HepG2 (cell line): ENCODE results near the gene CORT. TPM values are rescaled to one million over a fixed set of nuclear protein-coding genes. Genes with fewer than 3 reads are reported as not detected.

Experiments used
- ATAC-seq: fragments of 200-7000 bp; cut with Tn5 transposase; 3 replicates; pipeline ENCODE4 v1.9.1; 2020; ENCODE audit warnings: mild to moderate bottlenecking, moderate library complexity
- BruUV-seq: library from RNA; stranded (reverse); fragments of 400-500 nt; replicated peaks from 2 replicates; lab custom pipeline; 2021; lab: Mats Ljungman, UMichigan
- CTCF ChIA-PET: fragments of 300-600 bp; formaldehyde crosslinking; extraction: SDS; loops from one replicate; lab custom pipeline; 2021; ENCODE audit warnings: low total read pairs, inconsistent platforms, low intra/inter-chr PET ratio; lab: Yijun Ruan, JAX
- POLR2A ChIA-PET: fragments of 350-600 bp; sonication (Branson Sonifier 250); formaldehyde crosslinking; loops from one replicate; lab custom pipeline; 2020; ENCODE audit warnings: antibody characterized with exemption, inconsistent platforms; lab: Yijun Ruan, JAX
- DNase-seq: peaks from one replicate; pipeline ENCODE4 v3.0.0-alpha.2; 2015; ENCODE audit warnings: low spot score
- FAIRE-seq: peaks from 3 replicates; lab custom pipeline; 2011; peaks lifted over from hg19 to GRCh38; lab: Jason Lieb, UNC
- H2AFZ ChIP-seq: one replicate; pipeline ENCODE4 v1.6.1; 2011; ENCODE audit warnings: low read length, inconsistent platforms
- H3K27ac ChIP-seq: fragments of 300-600 bp; 3 replicates; pipeline ENCODE4 v1.8.0; 2011; ENCODE audit warnings: mixed run types, mild to moderate bottlenecking, mixed read lengths, low read length, inconsistent platforms; ENCODE audit not compliant: insufficient read depth; ENCODE audit errors: extremely low read length
- H3K27me3 ChIP-seq, 2 experiments: fragments of 200-600 bp in 1 of 2; 2 replicates in 1 of 2; 3 replicates in 1 of 2; pipeline versions ENCODE4 v1.6.0 to v1.8.0; 2011; ENCODE audit warnings: low read length in 2 of 2, mild to moderate bottlenecking in 2 of 2, moderate library complexity in 2 of 2, inconsistent platforms in 1 of 2; ENCODE audit not compliant: insufficient read depth in 2 of 2, control insufficient read depth in 1 of 2
- H3K36me3 ChIP-seq, 2 experiments: fragments of 200-600 bp in 1 of 2; replicated peaks in 1 of 2; 2 replicates in 1 of 2; 3 replicates in 1 of 2; pipeline versions ENCODE4 v1.5.1 to v1.8.0; 2011; ENCODE audit warnings: low read length in 2 of 2, inconsistent platforms in 1 of 2; ENCODE audit not compliant: insufficient read depth in 2 of 2, control insufficient read depth in 1 of 2
- H3K4me1 ChIP-seq: 2 replicates; pipeline ENCODE4 v1.5.1; 2012; ENCODE audit warnings: low read length, inconsistent platforms; ENCODE audit not compliant: insufficient read depth
- H3K4me2 ChIP-seq: 2 replicates; pipeline ENCODE4 v1.6.0; 2011; ENCODE audit warnings: low read depth, low read length, inconsistent platforms
- H3K4me3 ChIP-seq, 3 experiments: fragments of 200-600 bp in 1 of 3; sonication (generic), shearing (Covaris generic) in 1 of 3; replicated peaks in 1 of 3; 2 replicates each; pipeline ENCODE4 v1.5.1; 2011 to 2016; ENCODE audit warnings: low read length in 3 of 3, inconsistent platforms in 2 of 3, low read depth in 2 of 3, mild to moderate bottlenecking in 2 of 3, control low read depth in 1 of 3, mixed read lengths in 1 of 3; ENCODE audit not compliant: insufficient read depth in 1 of 3
- H3K79me2 ChIP-seq: one replicate; pipeline ENCODE4 v1.6.1; 2011; ENCODE audit warnings: low read length, inconsistent platforms; ENCODE audit not compliant: insufficient read depth
- H3K9ac ChIP-seq: 2 replicates; pipeline ENCODE4 v1.6.0; 2011; ENCODE audit warnings: mild to moderate bottlenecking, low read depth, low read length, inconsistent platforms; ENCODE audit not compliant: insufficient read depth
- H3K9me3 ChIP-seq: 2 replicates; pipeline ENCODE4 v1.5.1; 2012; ENCODE audit warnings: mild to moderate bottlenecking, low read length
- H4K20me1 ChIP-seq: 2 replicates; pipeline ENCODE4 v1.6.0; 2011; ENCODE audit warnings: inconsistent platforms, mild to moderate bottlenecking, low read length, moderate library complexity; ENCODE audit not compliant: insufficient read depth
- BRCA1 ChIP-seq: sonication (generic); formaldehyde crosslinking; IDR thresholded peaks from 2 replicates; pipeline ENCODE4 v1.4.0; 2020; ENCODE audit warnings: missing genetic modification reagents
- FOXO1 ChIP-seq: sonication (generic); formaldehyde crosslinking; IDR thresholded peaks from 2 replicates; pipeline ENCODE4 v1.4.0; 2020; ENCODE audit warnings: missing genetic modification reagents
- FOXO4 ChIP-seq: sonication (generic); formaldehyde crosslinking; conservative IDR thresholded peaks from 2 replicates; pipeline ENCODE4 v1.8.1; 2023; ENCODE audit warnings: missing genetic modification reagents
- FOXP4 ChIP-seq: sonication (generic); formaldehyde crosslinking; IDR thresholded peaks from 2 replicates; pipeline ENCODE4 v1.4.0; 2020; ENCODE audit warnings: missing genetic modification reagents
- HMG20B ChIP-seq: conservative IDR thresholded peaks from 2 replicates; pipeline ENCODE4 v1.6.1; 2016; ENCODE audit warnings: missing genetic modification reagents, missing compliant biosample characterization
- HOMEZ ChIP-seq: IDR thresholded peaks from 2 replicates; pipeline ENCODE4 v1.6.1; 2016; ENCODE audit warnings: low read depth
- NFIC ChIP-seq: IDR thresholded peaks from 2 replicates; pipeline ENCODE4 v1.6.1; 2012; ENCODE audit warnings: mild to moderate bottlenecking, low read length, inconsistent platforms
- PHF21A ChIP-seq: sonication (generic); formaldehyde crosslinking; IDR thresholded peaks from 2 replicates; pipeline ENCODE4 v1.5.0; 2020; ENCODE audit warnings: mild to moderate bottlenecking, missing genetic modification reagents
- RBM22 ChIP-seq: fragments of 200-400 bp; formaldehyde crosslinking; optimal IDR thresholded peaks from 2 replicates; pipeline ENCODE3; 2017; ENCODE audit warnings: mild to moderate bottlenecking, low read length, moderate library complexity
- RFX3 ChIP-seq: IDR thresholded peaks from 2 replicates; pipeline ENCODE4 v1.6.1; 2016; ENCODE audit warnings: missing biosample characterization, missing genetic modification reagents
- RXRB ChIP-seq: IDR thresholded peaks from 2 replicates; pipeline ENCODE4 v1.6.1; 2016; ENCODE audit warnings: borderline replicate concordance, missing genetic modification reagents, missing compliant biosample characterization
- THYN1 ChIP-seq: sonication (generic); formaldehyde crosslinking; IDR thresholded peaks from 2 replicates; pipeline ENCODE4 v1.8.1; 2023; ENCODE audit warnings: low read depth, mild to moderate bottlenecking, moderate library complexity, missing genetic modification reagents, borderline replicate concordance
- ZFP37 ChIP-seq: sonication (generic); formaldehyde crosslinking; IDR thresholded peaks from 2 replicates; pipeline ENCODE4 v1.4.0; 2020; ENCODE audit warnings: missing genetic modification reagents, borderline replicate concordance
- ZNF317 ChIP-seq: sonication (generic); formaldehyde crosslinking; IDR thresholded peaks from 2 replicates; pipeline ENCODE4 v1.5.0; 2020; ENCODE audit warnings: mild to moderate bottlenecking, missing genetic modification reagents
- ZNF605 ChIP-seq: sonication (generic); formaldehyde crosslinking; IDR thresholded peaks from 2 replicates; pipeline ENCODE4 v1.8.0; 2022; ENCODE audit warnings: mild to moderate bottlenecking, missing genetic modification reagents
- ZNF749 ChIP-seq: sonication (generic); formaldehyde crosslinking; IDR thresholded peaks from 2 replicates; pipeline ENCODE4 v1.8.0; 2022; ENCODE audit warnings: mild to moderate bottlenecking, missing genetic modification reagents, moderate library complexity, borderline replicate concordance
- ZNF879 ChIP-seq: sonication (generic); formaldehyde crosslinking; IDR thresholded peaks from 2 replicates; pipeline ENCODE4 v1.8.1; 2023; ENCODE audit warnings: missing genetic modification reagents
- ZSCAN25 ChIP-seq: sonication (generic); formaldehyde crosslinking; IDR thresholded peaks from 2 replicates; pipeline ENCODE4 v1.8.0; 2022; ENCODE audit warnings: mild to moderate bottlenecking, missing genetic modification reagents
- WGBS: methylation state at CpG from one replicate; pipeline ENCODE4 v1.1.6; 2017; ENCODE audit warnings: low lambda C conversion rate; 5-methylcytosine and 5-hydroxymethylcytosine counted together
- in situ Hi-C: cut with HindIII; loops from 2 replicates; pipeline ENCODE4 v1.10.0; 2017; ENCODE audit warnings: low pct_unique_long_range_greater_than_20kb; ENCODE audit not compliant: extremely low pct_ligation_motif_present
- intact Hi-C: fragments of 100-400 bp; cut with micrococcal nuclease; formaldehyde crosslinking; loops from one replicate; pipeline ENCODE4 v1.10.0; 2022; ENCODE audit not compliant: unreplicated experiment
- polyA plus RNA-seq, 8 experiments: library from polyadenylated mRNA; depleted of rRNA in 3 of 8; stranded (reverse) in 7 of 8; unstranded in 1 of 8; fragments of >200 nt; fragmentation: Illumina TruSeq in 4 of 8; extraction: Trizol in 4 of 8; gene quantifications; 2 replicates each; pipeline versions ENCODE4 v1.2.1 to v1.2.3, GENCODE V29; 2011 to 2016; ENCODE audit warnings: low read depth in 4 of 8, missing spikeins in 1 of 8, mixed read lengths in 1 of 8; ENCODE audit not compliant: insufficient read depth in 1 of 8
- total RNA-seq, 5 experiments: library from RNA; depleted of rRNA; stranded (reverse); fragments of >200 nt; fragmentation: Illumina TruSeq; extraction: Trizol; gene quantifications; 2 replicates each; pipeline ENCODE4 v1.2.3, GENCODE V29; 2016; ENCODE audit warnings: low read depth in 1 of 5

CORT gene
- total and polyA plus RNA-seq, 2 of the 13 experiments (the other 11 are each of a cell fraction or from before 2014, with no cell fraction given) = 0.11 to 0.62 TPM

- POLR2A ChIA-PET = no interaction called here
- no peak overlapping the region for H3K4me2 ChIP-seq
- H3K79me2 ChIP-seq = peaks cover 7% of the 10 kb centered on the region
- peaks cover 10% of the 10 kb centered on the region for H3K4me1 ChIP-seq
- DNase-seq (no peak), FAIRE-seq (no peak), ATAC-seq (no peak)
- 100% methylated on average over 2 of the region's 2 CpGs for WGBS
- BruUV-seq = no TSS peak
- H2AFZ ChIP-seq = no peak overlapping the region
- CTCF ChIA-PET = no interaction called here
- H3K27ac ChIP-seq = no peak overlapping the region
- H3K4me3 ChIP-seq = no peak overlapping the region
- in situ Hi-C loops (no loop called here), intact Hi-C loops (no loop called here)
- no peaks in the 10 kb centered on the region for H3K27me3 ChIP-seq
- no peaks in the 10 kb centered on the region for H3K9me3 ChIP-seq
- H4K20me1 ChIP-seq = no peaks in the 10 kb centered on the region
- H3K36me3 ChIP-seq = peaks cover 24 to 47% of the 10 kb centered on the region in 2 experiments; a peak in 4 of 5 replicates
- H3K9ac ChIP-seq = no peak overlapping the region
- no peak for TF ChIP-seq HOMEZ (CRISPR knock-in tag)
- TF ChIP-seq BRCA1 = no peak
- TF ChIP-seq ZFP37 = no peak
- TF ChIP-seq THYN1 (CRISPR knock-in tag) = no peak
- no peak for TF ChIP-seq ZNF749 (CRISPR knock-in tag)
- TF ChIP-seq RBM22 = no peak
- no peak for TF ChIP-seq RXRB (CRISPR knock-in tag)
- no peak for TF ChIP-seq FOXO1 (CRISPR knock-in tag)
- TF ChIP-seq RFX3 (CRISPR knock-in tag) = no peak
- no peak for TF ChIP-seq ZSCAN25 (CRISPR knock-in tag)
- no peak for TF ChIP-seq HMG20B (CRISPR knock-in tag)
- TF ChIP-seq FOXO4 (CRISPR knock-in tag) = no peak
- no peak for TF ChIP-seq FOXP4 (CRISPR knock-in tag)
- no peak for TF ChIP-seq ZNF879
- TF ChIP-seq ZNF317 (CRISPR knock-in tag) = no peak
- TF ChIP-seq PHF21A (CRISPR knock-in tag) = no peak
- no peak for TF ChIP-seq ZNF605
- no peak for TF ChIP-seq NFIC
These were observed 17.2 kb downstream of the CORT start for GRCh38 chr1:10467078-10467477.
